VCaP (cell line): ENCODE data around the gene ADGRV1.

Source experiments
- H3K27ac ChIP-seq: fragments of 450-650 bp; 2 replicates; pipeline ENCODE4 v1.5.1; 2017
- CTCF ChIP-seq: fragments of 450-650 bp; conservative IDR thresholded peaks from 2 replicates; pipeline ENCODE4 v1.5.1; 2017; ENCODE audit warnings: mild to moderate bottlenecking, moderate library complexity

The ADGRV1 gene

GRCh38 chr5:90709323-90710155 lies 150.9 kb downstream of the ADGRV1 start:
- TF ChIP-seq CTCF, result peak; percentile 83
- no peak overlapping the region for H3K27ac ChIP-seq

GRCh38 chr5:90718387-90718786 lies 159.8 kb downstream of the ADGRV1 start:
- H3K27ac ChIP-seq, result no peak overlapping the region
- no peak for TF ChIP-seq CTCF

GRCh38 chr5:90739567-90739966 lies 181.0 kb downstream of the ADGRV1 start:
- H3K27ac ChIP-seq, result no peak overlapping the region
- TF ChIP-seq CTCF, result no peak

- H3K27ac ChIP-seq, result no peak overlapping the region
- TF ChIP-seq CTCF, result no peak
Observed at GRCh38 chr5:90740244-90740799, 181.7 kb downstream of the ADGRV1 start.

GRCh38 chr5:90741022-90741564 lies 182.5 kb downstream of the ADGRV1 start:
- H3K27ac ChIP-seq, result no peak overlapping the region
- TF ChIP-seq CTCF, result no peak

- no peak for TF ChIP-seq CTCF
- H3K27ac ChIP-seq, result no peak overlapping the region
Observed at GRCh38 chr5:90746119-90746518, 187.5 kb downstream of the ADGRV1 start.

- TF ChIP-seq CTCF, result no peak
- no peak overlapping the region for H3K27ac ChIP-seq
Observed at GRCh38 chr5:90747175-90747574, 188.6 kb downstream of the ADGRV1 start.
